ENCODE measurements around the gene PROC.
A peak's percentile ranks its signal among the peaks of the same experiment; 100 is the strongest.

The PROC gene

DNA sequence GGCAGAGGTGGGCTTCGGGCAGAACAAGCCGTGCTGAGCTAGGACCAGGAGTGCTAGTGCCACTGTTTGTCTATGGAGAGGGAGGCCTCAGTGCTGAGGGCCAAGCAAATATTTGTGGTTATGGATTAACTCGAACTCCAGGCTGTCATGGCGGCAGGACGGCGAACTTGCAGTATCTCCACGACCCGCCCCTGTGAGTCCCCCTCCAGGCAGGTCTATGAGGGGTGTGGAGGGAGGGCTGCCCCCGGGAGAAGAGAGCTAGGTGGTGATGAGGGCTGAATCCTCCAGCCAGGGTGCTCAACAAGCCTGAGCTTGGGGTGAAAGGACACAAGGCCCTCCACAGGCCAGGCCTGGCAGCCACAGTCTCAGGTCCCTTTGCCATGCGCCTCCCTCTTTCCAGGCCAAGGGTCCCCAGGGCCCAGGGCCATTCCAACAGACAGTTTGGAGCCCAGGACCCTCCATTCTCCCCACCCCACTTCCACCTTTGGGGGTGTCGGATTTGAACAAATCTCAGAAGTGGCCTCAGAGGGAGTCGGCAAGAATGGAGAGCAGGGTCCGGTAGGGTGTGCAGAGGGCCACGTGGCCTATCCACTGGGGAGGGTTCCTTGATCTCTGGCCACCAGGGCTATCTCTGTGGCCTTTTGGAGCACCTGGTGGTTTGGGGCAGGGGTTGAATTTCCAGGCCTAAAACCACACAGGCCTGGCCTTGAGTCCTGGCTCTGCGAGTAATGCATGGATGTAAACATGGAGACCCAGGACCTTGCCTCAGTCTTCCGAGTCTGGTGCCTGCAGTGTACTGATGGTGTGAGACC, at the start of gene PROC:
PROC (plus strand) TSS at position 128 of the 812 bp plus-strand sequence. CDS start 1,516 bp downstream, outside the sequence.
- no peak for DNase-seq

DNA sequence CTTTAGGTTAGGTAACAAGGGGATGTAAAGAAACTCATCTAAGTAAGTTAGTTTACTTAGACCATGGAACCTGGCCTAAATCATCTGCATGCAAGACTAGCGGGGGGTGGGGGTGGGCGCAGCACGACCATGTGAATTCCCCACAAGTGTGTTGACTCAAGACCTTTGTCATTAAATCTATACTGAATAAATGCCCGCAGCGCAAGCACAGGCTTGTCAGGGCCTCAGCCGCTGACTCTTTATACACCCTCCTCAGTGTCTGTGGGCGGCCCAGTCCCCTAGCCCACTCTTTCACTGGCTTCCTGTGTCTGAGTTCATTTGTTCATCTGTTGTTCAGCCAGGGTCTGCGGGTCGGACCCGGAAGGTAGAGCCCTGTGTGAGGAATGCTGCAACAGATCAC, 48.2 kb upstream of the PROC start:
- no peak for DNase-seq

DNA sequence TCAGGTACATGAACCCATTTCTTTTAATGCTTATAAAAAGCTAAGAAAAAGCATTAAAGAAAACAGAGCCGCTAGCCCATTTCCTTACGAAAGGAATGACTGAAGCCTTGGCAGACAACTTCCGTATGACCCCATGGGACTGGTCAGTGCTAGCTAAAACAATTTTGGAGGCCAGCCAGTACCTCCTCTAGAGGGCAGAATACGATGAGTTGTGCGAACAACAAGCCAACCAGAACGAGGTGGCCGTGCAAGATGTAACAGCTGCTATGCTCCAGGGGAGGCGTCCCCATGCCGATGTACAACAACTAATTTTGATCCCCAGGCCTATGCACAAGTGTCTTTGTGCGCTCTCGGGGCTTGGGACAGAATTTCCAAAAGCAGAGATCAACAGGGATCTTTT, 47.2 kb upstream of the PROC start:
- peak in 1 of 2 experiments; percentile 31 for DNase-seq

DNA sequence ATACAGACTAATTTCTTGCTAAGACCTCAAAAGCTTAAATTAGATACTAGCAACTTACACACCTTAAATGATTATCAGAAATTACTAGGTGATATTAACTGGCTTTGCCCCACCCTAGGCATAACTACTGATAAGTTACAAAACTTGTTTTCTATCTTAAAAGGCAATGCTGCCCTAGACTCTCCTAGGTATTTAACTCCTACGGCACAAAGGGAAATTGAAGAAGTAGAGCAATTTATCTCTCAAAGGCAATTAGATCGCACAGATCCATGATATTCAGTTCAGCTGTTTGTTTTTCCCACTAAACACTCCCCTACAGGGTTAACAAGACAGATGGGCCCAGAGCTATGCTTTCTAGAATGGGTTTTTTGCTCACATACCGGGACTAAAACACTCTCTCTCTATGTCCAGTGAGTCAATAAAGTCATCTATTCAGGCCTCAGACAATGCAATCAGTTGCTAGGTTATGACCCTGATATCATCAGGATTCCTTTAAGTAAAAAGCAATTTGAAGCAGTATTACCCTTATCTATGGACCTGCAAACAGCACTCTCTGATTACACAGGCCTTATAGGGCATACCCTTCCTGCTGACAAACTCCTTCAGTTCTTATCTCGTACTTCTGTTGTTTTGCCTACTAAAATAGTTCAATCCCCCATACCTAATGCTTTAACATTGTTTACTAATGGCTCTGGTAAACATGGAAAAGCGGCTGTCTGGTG, 44.7 kb upstream of the PROC start:
- DNase-seq, result no peak

DNA sequence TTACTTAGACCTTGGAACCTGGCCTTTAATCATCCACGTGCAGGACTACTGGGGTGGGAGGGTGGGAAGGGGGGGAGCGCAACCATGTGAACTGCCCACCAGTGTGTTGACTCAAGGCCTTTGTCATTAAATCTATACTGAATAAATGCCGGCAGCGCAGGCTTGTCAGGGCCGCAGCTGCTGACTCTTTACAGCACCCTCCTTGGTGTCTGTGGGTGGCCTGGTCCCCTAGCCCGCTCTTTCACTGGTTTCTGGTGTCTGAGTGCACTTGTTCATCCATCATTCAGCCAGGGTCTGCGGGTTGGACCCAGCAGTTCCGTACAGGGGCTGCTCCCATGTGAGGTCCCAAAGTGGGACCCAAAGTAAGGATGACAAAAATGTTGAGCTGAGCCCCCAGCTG, 42.0 kb upstream of the PROC start:
- no peak for DNase-seq

DNA sequence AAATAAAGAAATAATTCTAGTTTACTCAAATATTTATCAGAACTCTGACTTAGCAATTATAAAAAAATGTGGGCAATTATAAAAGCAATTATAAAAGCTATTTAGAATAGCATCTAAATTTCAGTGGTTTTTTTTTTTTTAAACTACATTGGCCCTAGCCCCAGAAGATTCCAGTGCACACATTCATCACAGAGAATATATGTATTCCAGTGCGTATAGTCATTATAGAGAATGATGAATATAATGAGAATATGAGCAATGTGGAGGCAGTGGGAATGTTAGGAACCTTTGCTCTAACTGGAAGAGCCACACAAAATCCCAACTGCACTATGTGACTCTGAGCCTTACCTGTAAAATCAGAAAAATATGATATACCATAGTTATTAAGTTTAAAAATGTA, 41.0 kb upstream of the PROC start:
- DNase-seq, result no peak

DNA sequence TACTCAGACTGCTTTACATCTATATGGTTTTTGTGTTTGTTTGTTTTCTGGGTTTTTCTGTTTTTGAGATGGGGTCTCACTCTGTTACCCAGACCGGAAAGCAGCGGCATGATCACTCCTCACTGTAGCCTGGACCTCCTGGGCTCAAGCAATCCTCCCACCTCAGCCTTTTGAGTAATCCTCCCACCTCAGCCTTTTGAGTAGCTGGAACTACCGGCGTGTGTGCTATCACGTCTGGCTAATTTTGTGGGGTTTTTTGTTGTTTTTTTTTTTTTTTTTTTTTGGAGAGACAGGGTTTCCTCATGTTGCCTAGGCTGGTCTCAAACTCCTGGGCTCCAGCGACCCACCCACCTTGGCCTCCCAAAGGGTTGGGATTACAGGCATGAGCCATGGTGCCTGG, 39.5 kb upstream of the PROC start:
- no peak for DNase-seq

DNA sequence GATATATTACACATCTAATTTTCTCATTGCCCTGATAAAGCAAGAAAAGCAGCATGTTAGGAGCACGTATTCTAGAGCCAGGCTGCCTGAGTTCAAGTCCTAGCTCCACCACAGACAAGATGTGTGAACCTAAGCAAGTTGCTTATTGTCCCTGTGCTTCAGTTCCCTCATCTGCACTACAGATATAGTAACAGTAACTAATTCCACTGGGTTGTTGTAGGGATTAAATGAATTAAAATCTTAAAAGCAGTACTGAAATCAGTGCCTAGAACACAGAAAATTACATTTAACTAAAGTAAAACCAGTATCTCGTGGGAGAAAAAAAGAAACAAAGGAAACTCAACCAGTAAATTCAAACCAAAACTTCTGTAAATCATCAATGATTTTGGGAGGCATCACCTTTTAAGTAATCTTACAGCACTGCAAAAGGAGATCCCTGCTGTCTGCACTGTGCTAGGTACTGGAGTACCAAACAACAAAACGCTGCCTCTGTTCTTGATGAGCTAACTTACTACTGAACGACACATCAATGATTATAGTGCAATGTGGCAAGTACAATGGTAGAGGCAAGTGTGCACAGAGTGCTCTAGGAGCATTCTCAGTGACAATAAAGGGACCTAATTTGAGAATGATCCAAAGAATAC, 38.4 kb upstream of the PROC start:
- no peak for DNase-seq

DNA sequence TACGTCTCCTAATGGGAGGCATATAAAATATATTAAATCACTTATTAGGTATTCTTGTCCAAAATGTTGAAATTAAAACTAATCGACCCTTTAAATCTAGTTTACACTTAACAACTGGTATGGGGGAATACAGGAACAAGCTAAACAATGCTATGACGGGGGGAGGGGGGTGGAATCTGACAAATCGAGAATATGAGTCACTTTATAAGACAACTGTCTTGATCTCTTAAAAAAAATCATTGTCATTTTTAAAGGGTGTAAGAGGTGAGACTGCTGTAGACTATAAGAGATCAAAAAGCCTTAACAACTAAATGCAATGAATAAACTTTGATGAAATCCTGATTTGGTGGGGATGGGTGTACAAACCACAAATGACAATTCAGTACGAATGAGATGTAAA, 36.5 kb upstream of the PROC start:
- DNase-seq, result no peak

DNA sequence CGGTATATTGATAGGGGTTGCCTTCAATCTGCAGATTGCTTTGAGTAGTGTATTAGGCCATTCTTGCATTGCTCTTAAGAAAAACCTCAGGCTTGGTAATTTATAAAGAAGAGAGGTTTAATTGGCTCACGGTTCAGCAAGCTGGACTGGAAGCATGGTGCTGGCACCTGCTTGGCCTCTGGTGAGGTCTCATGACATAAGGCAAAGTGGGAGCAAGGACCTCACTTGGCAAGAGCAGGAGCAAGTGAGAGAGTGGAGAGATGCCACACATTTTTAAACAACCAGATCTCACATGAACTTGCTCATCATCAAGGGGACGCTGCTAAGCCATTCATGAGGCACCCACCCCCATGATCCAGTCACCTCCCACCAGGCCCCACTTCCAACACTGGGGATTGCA, 35.4 kb upstream of the PROC start:
- DNase-seq, result peak; percentile 12 to 59

DNA sequence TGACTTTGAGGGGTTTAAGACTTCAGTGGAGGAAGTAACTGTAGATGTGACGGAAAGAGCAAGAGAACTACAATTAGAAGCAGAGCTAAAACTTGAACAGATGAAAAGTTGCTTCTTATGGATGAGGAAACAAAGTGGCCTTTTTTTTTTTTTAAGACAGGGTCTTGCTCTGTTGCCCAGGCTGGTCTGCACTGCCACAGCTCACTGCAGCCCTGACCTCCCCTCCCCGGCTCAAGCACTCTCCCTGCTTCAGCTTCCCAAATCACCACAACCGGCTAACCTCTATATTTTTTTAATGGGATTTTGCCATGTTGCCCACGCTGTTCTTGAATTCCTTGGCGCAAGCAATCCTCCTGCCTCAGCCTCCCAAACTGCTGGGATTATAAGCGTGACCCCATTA, 33.7 kb upstream of the PROC start:
- no peak for DNase-seq

DNA sequence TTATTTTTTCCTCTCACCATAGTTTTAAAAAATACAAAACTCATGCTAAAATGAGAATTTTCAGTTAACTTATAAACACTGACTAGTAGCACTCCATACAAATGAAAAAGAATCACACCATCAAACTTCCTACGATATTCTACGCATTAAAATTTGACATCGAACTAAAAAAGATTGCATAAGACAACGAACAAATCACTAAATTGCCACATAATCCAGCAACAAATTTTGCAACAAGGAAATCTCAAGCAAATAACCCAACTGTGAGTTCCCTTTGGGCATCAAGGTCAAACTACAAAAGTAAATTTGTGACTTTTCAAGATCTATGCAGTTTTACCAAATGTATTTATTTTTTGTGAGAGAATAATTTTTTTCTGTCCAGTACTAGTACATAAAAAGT, 32.0 kb upstream of the PROC start:
- no peak for DNase-seq

DNA sequence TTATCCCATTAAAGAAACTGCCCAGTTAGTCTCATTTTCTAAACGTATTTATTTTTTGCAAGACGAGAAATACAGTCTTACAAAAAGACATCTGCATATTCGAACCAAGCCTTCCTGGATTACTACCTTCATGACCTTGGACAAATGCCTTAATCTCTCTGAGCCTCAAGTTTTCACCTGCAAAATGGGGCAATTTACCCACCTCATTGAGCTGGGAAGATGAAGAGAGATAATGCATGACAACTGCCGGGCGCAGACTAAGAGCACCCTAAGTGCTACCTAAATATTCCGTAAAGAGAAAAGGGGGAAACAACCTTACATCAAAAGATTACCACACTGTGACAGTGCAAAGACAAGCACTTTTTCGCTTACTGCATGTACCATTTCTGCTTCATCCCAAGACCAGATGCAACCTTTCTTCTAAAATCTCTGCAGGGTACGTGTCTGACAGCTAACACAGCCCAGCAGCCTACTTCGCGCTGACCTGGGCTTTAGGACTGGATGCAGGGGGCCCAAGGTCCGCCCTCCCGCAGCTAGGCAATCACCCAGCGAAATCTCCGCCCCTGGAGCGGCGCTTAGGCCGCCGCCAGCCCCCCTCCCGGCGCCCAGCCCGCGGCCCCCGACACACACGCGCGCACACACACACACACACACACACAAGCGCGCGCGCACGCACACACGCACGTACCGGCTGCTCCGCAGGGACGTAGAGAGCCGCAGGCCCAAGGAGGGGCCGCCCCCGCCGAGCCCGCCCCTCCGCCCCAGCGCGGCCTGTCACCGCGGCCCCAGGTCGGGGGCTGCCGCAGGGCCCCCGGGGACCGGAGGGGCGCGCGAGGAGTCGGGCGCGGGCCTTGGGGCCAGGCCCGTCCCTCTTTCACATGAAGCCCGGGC, 31.2 kb upstream of the PROC start:
- DNase-seq, result peak; percentile 59 to 85

DNA sequence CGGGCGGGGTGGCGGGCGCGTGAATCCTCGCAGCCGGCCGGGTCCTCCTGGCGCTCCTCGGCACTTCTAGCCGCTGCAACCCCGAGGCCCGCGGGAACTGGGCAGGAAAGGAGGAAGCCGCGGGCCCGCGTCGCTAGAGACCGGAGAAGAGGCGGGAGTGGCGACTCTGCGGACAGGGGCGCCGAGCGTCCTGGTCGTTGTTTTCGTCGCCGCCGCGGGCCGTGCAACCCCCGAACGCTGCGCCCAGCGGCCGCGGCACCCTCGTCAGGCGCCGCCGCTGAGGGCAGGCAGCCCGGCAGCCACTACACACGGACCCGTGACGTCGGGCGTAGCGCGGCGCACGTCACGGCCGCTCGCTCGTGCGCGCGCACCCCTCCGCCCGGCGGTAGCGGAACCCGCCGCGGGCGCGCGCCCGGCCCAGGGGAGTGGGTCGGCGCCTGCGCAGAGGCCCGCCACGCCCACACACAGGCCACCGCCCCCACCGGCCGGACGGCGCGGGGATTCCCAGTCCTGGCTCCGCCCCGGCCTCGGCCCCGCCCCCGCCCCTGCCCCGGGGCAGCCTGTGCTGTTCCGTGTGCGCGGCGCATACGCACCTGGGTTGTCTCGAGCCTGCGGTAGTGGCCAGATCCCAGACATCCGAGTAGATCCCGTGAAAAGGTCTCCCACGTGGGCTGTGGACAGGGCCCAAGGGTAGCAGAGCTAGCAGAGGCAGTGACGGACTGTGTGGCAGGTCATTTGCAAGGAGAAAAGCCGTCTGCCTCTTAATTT, 30.4 kb upstream of the PROC start, which contains the start of gene MAP3K2:
MAP3K2 (minus strand) TSS at position 321 of the 768 bp plus-strand sequence. CDS start 44,846 bp downstream, outside the sequence.
- peak; percentile 62 to 91 for DNase-seq

DNA sequence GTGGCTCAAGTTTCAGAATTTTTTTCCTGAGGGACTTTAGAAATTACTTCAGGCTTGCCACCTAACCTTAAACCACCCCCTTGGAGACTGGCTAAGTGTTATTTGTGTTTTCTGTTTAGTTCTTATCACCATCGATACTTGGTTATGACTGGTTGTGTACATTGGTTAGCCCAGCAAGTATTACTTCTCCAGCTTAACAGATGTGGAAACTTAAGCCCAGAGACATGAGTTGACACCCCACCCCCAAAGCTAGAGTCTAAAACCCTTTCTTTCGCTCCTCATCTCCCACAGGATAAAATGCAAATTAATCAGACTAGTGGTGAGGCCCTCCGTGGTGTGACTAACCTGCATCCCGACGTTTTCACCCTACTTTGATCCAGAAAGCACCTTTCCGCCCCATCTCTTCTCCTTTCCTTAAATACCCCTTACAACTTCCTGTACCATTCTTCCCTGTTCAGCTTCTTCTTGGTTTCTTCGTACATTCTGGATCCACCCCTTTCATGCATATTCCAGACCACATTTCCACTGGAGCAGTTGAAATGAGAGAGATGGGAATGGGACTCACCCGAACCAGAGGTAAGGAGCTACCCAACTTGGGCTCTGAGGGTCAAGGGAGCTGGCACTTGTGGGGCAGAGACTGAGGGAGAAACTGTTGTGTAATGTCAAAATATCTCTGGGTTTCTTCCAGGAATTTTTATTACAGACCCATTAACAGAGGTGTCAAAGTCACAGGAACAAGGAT, 29.6 kb upstream of the PROC start:
- DNase-seq, result peak; percentile 20 to 54

DNA sequence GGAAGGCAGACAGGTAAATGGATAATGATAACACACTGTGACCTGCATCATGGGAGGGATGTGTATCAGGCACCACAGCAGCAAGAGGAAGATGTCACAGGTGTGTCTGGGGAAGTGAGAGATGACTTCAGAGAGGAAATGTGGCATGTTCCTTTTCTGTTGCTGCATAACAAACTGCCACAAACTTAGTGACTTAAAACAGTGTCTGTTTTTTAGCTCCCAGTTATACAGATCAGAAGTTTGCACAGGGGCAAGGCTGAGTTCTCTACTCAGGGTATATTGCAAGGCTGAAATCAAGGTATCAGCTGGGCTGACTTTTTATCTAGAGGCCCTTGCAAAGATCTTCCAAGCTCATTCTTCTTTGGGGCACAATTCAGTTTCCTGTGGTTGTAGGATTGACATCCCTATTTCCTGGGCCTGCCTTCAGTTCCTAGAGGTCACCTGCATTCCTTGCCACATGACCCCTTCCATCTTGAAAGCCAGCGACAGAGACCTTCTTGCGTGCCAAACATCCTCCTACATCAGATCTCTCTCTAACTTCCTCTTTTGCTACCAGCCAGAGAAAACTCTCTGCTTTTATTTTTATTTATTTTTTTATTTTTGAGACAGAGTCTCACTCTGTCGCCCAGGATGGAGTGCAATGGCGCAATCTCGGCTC, 28.3 kb upstream of the PROC start:
- no peak for DNase-seq

DNA sequence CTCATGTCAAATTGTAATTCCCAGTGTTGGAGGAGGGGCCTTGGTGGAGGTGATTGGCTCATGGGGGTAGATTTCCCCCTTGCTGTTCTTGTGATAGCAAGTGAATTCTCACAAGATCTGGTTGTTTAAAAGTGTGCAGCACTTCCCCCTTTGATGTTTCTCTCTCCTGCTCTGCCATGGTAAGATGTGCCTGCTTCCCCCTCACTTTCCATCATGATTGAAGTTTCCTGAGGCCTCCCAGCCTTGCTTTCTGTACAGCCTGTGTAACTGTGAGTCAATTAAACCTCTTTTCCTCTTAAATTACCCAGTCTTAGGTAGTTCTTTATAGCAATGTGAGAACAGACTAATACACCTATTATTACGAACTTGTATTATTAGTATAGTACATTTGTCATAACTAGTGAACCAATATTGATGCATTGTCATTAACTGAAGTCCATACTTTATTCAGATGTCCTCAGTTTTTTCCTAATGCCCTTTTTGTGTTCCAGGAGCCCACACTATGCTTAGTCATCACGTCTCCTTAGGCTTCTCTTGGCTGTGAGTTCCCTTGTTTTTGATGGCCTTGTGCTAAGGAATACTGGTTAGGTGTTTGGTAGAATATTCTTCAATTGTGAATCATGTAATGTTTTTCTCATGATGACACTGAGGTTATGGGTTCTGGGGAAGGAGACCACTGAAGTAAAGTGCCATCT, 25.9 kb upstream of the PROC start:
- no peak for DNase-seq

DNA sequence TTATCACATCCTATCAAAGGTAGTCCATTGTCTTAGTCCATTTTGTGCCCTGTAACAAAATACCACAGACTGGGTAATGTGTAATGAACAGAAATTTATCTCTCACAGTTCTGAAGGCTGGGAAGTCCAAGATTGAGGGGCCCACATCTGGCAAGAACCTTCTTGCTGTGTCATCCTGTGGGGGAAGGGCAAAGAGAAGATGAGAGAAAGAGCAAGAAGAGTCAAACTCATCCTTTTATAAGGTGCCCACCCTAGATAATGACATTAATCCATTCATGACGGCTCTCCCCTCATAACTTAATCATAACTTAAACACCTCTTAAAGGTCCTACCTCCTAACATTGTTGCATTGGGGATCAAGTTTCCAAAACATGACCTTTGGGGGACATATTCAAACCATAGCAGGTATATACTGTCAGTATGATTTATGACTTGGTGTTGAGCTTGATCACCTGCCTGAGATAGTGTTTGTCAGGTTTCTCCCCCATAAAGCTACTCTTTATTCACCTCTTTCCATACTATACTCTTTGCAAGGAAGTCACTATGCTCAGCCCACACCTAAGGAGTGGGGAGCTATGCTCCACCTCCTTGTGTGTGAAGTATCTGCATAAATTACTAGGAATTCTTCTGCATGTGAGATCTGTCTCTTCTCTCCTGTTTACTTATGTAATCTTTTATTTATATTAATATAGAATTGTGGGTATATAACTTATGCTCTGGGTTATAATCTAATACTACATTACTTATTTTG, 25.2 kb upstream of the PROC start:
- no peak for DNase-seq

DNA sequence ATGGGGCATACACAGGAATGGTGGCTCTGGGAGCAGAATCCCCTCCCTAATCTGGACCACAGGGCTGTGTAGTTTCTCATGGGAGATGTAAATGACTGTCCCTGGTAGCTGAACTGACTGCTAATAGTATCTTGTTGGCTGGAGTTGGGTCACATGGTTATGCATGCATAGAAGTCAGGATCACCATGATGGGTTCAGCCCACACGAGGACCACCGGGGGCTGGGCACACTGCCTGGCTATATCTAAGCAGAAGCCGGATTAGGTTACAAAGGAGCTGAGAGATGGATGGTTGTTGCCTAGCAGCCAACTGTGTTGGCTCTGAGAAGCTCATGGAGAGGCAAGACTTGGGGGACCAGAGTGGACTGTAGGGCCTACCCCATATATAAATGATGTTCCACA, 23.7 kb upstream of the PROC start:
- no peak for DNase-seq
